Measurements from ENCODE around the gene C3orf18. TPM values are rescaled to one million over a fixed set of nuclear protein-coding genes. Genes with fewer than 3 reads are reported as not detected.

C3orf18 gene
- total RNA-seq, 4 donors from 2014 or later, result 13.6 to 23.8 (median 18.9) TPM

- WGBS, result 75% methylated on average over 3 of the region's 5 CpGs
- no peak overlapping the region for H3K4me3 ChIP-seq
- H3K27ac ChIP-seq (replicated peaks in 1 of 4), result peak overlapping the region in 2 of 4 donors; percentile 91 to 92
- peaks cover 0 to 31% (median 17%) of the 10 kb centered on the region in 4 donors for H3K36me3 ChIP-seq
- H3K9me3 ChIP-seq, result no peaks in the 10 kb centered on the region
- H3K27me3 ChIP-seq, result no peaks in the 10 kb centered on the region
- TF ChIP-seq EP300 (IDR thresholded peaks at IDR 0.05) (no peak), CTCF (IDR thresholded peaks at IDR 0.05) (no peak), POLR2AphosphoS5 (IDR thresholded peaks at IDR 0.05) (no peak), POLR2A (IDR thresholded peaks at IDR 0.05; ENCODE audit: low read depth) (no peak)
- intact Hi-C loops (cut with DNase I), result loop anchor here (5.0 kb wide), 1 partner anchor 807 kb away; no protein-coding TSS in a partner anchor
- DNase-seq (ENCODE audit: extremely low spot score), result no peak
- peaks cover 24 to 59% (median 50%) of the 10 kb centered on the region in 4 donors for H3K4me1 ChIP-seq
Measured at GRCh38 chr3:50570508-50571279, 3.1 kb upstream of the C3orf18 start.

GRCh38 chr3:50568947-50569749 lies 1.6 kb upstream of the C3orf18 start, which contains the start of gene HEMK1:
Gene HEMK1, plus strand, starts transcription at chr3:50569522. Its CDS starts 1,583 bp downstream, at chr3:50571105.
- TF ChIP-seq POLR2A (IDR thresholded peaks at IDR 0.05; ENCODE audit: low read depth) (peak; percentile 48), POLR2AphosphoS5 (IDR thresholded peaks at IDR 0.05) (peak; percentile 89 to 93), EP300 (IDR thresholded peaks at IDR 0.05) (no peak), CTCF (IDR thresholded peaks at IDR 0.05) (peak in 1 of 3 experiments; percentile 11)
- intact Hi-C loops (cut with DNase I), result no loop called here
- 0% methylated on average over 19 of the region's 55 CpGs for WGBS
- peaks cover 0 to 25% (median 13%) of the 10 kb centered on the region in 4 donors for H3K36me3 ChIP-seq
- peak within 1 kb of the TSS; percentile 64 to 89 (median 82) for H3K4me3 ChIP-seq
- no peaks in the 10 kb centered on the region for H3K9me3 ChIP-seq
- H3K4me1 ChIP-seq, result peaks cover 24 to 61% (median 50%) of the 10 kb centered on the region in 4 donors
- peak within 1 kb of the TSS; percentile 82 to 92 (median 90) for H3K27ac ChIP-seq (replicated peaks in 1 of 4)
- DNase-seq (ENCODE audit: extremely low spot score), result peak; percentile 100
- H3K27me3 ChIP-seq, result no peaks in the 10 kb centered on the region

GRCh38 chr3:50567011-50567385 lies 549 bp downstream of the C3orf18 start:
- Histone ChIP-seq H3K27me3 (no peaks in the 10 kb centered on the region), H3K4me3 (peak overlapping the region; percentile 64 to 89 (median 82)), H3K4me1 (peaks cover 19 to 55% (median 44%) of the 10 kb centered on the region in 4 donors), H3K9me3 (no peaks in the 10 kb centered on the region), H3K27ac (replicated peaks in 1 of 4) (peak overlapping the region; percentile 82 to 92 (median 90)), H3K36me3 (peaks cover 0 to 28% (median 3%) of the 10 kb centered on the region in 4 donors)
- 9% methylated on average over 5 of the region's 11 CpGs for whole genome bisulfite sequencing
- DNase-seq (ENCODE audit: extremely low spot score), result no peak
- intact Hi-C loops (cut with DNase I), result no loop called here
- TF ChIP-seq POLR2A (IDR thresholded peaks at IDR 0.05; ENCODE audit: low read depth), result no peak
- no peak for TF ChIP-seq CTCF (IDR thresholded peaks at IDR 0.05)
- TF ChIP-seq POLR2AphosphoS5 (IDR thresholded peaks at IDR 0.05), result no peak
- TF ChIP-seq EP300 (IDR thresholded peaks at IDR 0.05), result no peak

GRCh38 chr3:50564321-50564720 lies 3.2 kb downstream of the C3orf18 start:
- Histone ChIP-seq H3K4me3 (no peak overlapping the region), H3K36me3 (peaks cover 0 to 48% (median 6%) of the 10 kb centered on the region in 4 donors), H3K9me3 (no peaks in the 10 kb centered on the region), H3K4me1 (peaks cover 13 to 31% (median 26%) of the 10 kb centered on the region in 4 donors), H3K27me3 (no peaks in the 10 kb centered on the region), H3K27ac (replicated peaks in 1 of 4) (no peak overlapping the region)
- intact Hi-C loops (cut with DNase I), result no loop called here
- no peak for TF ChIP-seq POLR2AphosphoS5 (IDR thresholded peaks at IDR 0.05)
- no peak for TF ChIP-seq POLR2A (IDR thresholded peaks at IDR 0.05; ENCODE audit: low read depth)
- no peak for TF ChIP-seq EP300 (IDR thresholded peaks at IDR 0.05)
- no peak for DNase-seq (ENCODE audit: extremely low spot score)
- WGBS, result 83% methylated on average over 1 of the region's 1 CpG

Data from esophagus muscularis mucosa (tissue), 4 donors.